Activated CD4-positive, alpha-beta T cell treated with anti-CD3 and anti-CD28 coated beads for 1 hour (primary cell): ENCODE data around the gene WDR5.

ENCODE experiments used
- DNase-seq: peaks from one replicate; pipeline ENCODE4 v3.0.0-alpha.2; 2020

The WDR5 gene

GRCh38 chr9:134189470-134190231 lies 53.8 kb downstream of the WDR5 start:
- DNase-seq: no peak

GRCh38 chr9:134190232-134191121 lies 54.6 kb downstream of the WDR5 start:
- DNase-seq: no peak

GRCh38 chr9:134191455-134192209 lies 55.8 kb downstream of the WDR5 start:
- no peak for DNase-seq

- no peak for DNase-seq
Measured at GRCh38 chr9:134192311-134192950, 56.5 kb downstream of the WDR5 start.

- no peak for DNase-seq
Measured at GRCh38 chr9:134192951-134193731, 57.3 kb downstream of the WDR5 start.

GRCh38 chr9:134193912-134194535 lies 58.1 kb downstream of the WDR5 start:
- no peak for DNase-seq

GRCh38 chr9:134195558-134195957 lies 59.7 kb downstream of the WDR5 start:
- no peak for DNase-seq

- no peak for DNase-seq
Measured at GRCh38 chr9:134196911-134197310, 61.0 kb downstream of the WDR5 start.

GRCh38 chr9:134198791-134199190 lies 62.9 kb downstream of the WDR5 start:
- DNase-seq: no peak

GRCh38 chr9:134200730-134201129 lies 64.8 kb downstream of the WDR5 start:
- no peak for DNase-seq

- DNase-seq: no peak
Measured at GRCh38 chr9:134203224-134203623, 67.3 kb downstream of the WDR5 start.

- DNase-seq: no peak
Measured at GRCh38 chr9:134204041-134204440, 68.2 kb downstream of the WDR5 start.

- no peak for DNase-seq
Measured at GRCh38 chr9:134204991-134205578, 69.2 kb downstream of the WDR5 start.

- DNase-seq: no peak
Measured at GRCh38 chr9:134205672-134206310, 69.9 kb downstream of the WDR5 start.

- no peak for DNase-seq
Measured at GRCh38 chr9:134206311-134207300, 70.7 kb downstream of the WDR5 start.

GRCh38 chr9:134208310-134208841 lies 72.5 kb downstream of the WDR5 start:
- no peak for DNase-seq

GRCh38 chr9:134208981-134209725 lies 73.3 kb downstream of the WDR5 start:
- DNase-seq: no peak
